H1 (cell line): Measurements from ENCODE around the gene ARMCX2. TPM values are rescaled to one million over a fixed set of nuclear protein-coding genes. Genes with fewer than 3 reads are reported as not detected.

ENCODE experiments used
- CHD7 ChIP-seq: fragments of 300-600 bp; sonication (generic); IDR thresholded peaks from 2 replicates; pipeline ENCODE4 v1.7.1; 2012; ENCODE audit warnings: low read length, moderate library complexity, mild to moderate bottlenecking, inconsistent platforms; ENCODE audit not compliant: insufficient replicate concordance
- EP300 ChIP-seq, 2 experiments: IDR thresholded peaks; 1 replicate in 1 of 2; 2 replicates in 1 of 2; pipeline ENCODE4 v1.6.1; 2011 to 2012; ENCODE audit warnings: low read depth in 2 of 2, low read length in 2 of 2, mild to moderate bottlenecking in 2 of 2, borderline replicate concordance in 1 of 2, inconsistent platforms in 1 of 2, moderate library complexity in 1 of 2
- SRF ChIP-seq: IDR thresholded peaks from 2 replicates; pipeline ENCODE4 v1.6.1; 2011; ENCODE audit warnings: mild to moderate bottlenecking, low read depth, low read length, moderate library complexity
- TAF7 ChIP-seq: optimal IDR thresholded peaks from 2 replicates; pipeline ENCODE3; 2011; ENCODE audit warnings: low read depth, mild to moderate bottlenecking, inconsistent platforms, low read length, moderate library complexity, borderline replicate concordance
- polyA plus RNA-seq, 7 experiments: library from polyadenylated mRNA; depleted of rRNA in 3 of 7; stranded (reverse) in 5 of 7; unstranded in 2 of 7; fragments of >200 nt in 5 of 7; fragments of 200-250 nt in 2 of 7; gene quantifications; 1 replicate in 5 of 7; 2 replicates in 1 of 7; 4 replicates in 1 of 7; pipeline versions ENCODE4 v1.2.1 to v1.2.3, GENCODE V29; 2011 to 2013; ENCODE audit warnings: missing spikeins in 2 of 7, mixed read lengths in 2 of 7
- total RNA-seq: library from RNA; stranded (reverse); fragmentation: NEBNext Ultra II Directional; extraction: Animal tissue kit (Norgen Biotek cat#: 25700); gene quantifications from 2 replicates; pipeline ENCODE4 v1.2.1, GENCODE V29; 2021

Gene ARMCX2
- total and polyA plus RNA-seq, 2 of the 8 experiments (the other 6 are each of a cell fraction or from before 2014, with no cell fraction given), result 39.7 to 113 TPM

GRCh38 chrX:101708163-101708562 is 48.5 kb upstream of the ARMCX2 start (continued):
- TF ChIP-seq CHD7 (no peak), EP300 (IDR thresholded peaks at IDR 0.05; ENCODE audit: borderline replicate concordance in 1 of 2, low read depth in 2 of 2, low read length in 2 of 2) (no peak), SRF (no peak), TAF7 (no peak)
